GM12878 (cell line): Measurements from ENCODE around the gene ARL3. TPM values are rescaled to one million over a fixed set of nuclear protein-coding genes. Genes with fewer than 3 reads are reported as not detected.

ENCODE experiments used
- ATAC-seq: fragments of 200-7000 bp; cut with Tn5 transposase; 3 replicates; pipeline ENCODE4 v1.9.1; 2020; ENCODE audit warnings: mild to moderate bottlenecking, moderate library complexity
- BruUV-seq: library from RNA; stranded (reverse); fragments of 400-500 nt; replicated peaks from 2 replicates; lab custom pipeline; 2021; lab: Mats Ljungman, UMichigan
- CTCF ChIA-PET: fragments of 300-600 bp; sonication (Branson Sonifier 250); formaldehyde crosslinking; extraction: SDS; loops from one replicate; lab custom pipeline; 2021; ENCODE audit warnings: inconsistent platforms; lab: Yijun Ruan, JAX
- POLR2A ChIA-PET: fragments of 350-600 bp; formaldehyde crosslinking; extraction: SDS; loops from one replicate; lab custom pipeline; 2021; ENCODE audit warnings: inconsistent platforms; lab: Charles Lee
- RAD21 ChIA-PET: fragments of 300-600 bp; sonication (Branson Sonifier 250); formaldehyde crosslinking; loops from one replicate; lab custom pipeline; 2023; ENCODE audit warnings: antibody characterized with exemption; ENCODE audit not compliant: unreplicated experiment; lab: Charles Lee
- SMC1A ChIA-PET: fragments of 300-600 bp; sonication (Branson Sonifier 250); formaldehyde crosslinking; loops from one replicate; lab custom pipeline; 2023; ENCODE audit not compliant: unreplicated experiment, uncharacterized antibody; lab: Charles Lee
- DNase-seq: peaks from one replicate; pipeline ENCODE4 v3.0.0-alpha.2; 2011; ENCODE audit warnings: low read depth, low spot score
- FAIRE-seq: peaks from 3 replicates; lab custom pipeline; 2011; peaks lifted over from hg19 to GRCh38; lab: Jason Lieb, UNC
- H2AFZ ChIP-seq: 2 replicates; pipeline ENCODE4 v1.6.0; 2011; ENCODE audit warnings: low read depth, low read length, control low read depth; ENCODE audit not compliant: control insufficient read depth
- H3K27ac ChIP-seq: 2 replicates; pipeline ENCODE4 v1.5.1; 2011; ENCODE audit warnings: control low read depth; ENCODE audit not compliant: control insufficient read depth, insufficient read depth
- H3K27me3 ChIP-seq, 2 experiments: replicated peaks in 1 of 2; 2 replicates each; pipeline versions ENCODE4 v1.6.0 to v1.6.1; 2011; ENCODE audit warnings: low read length in 1 of 2; ENCODE audit not compliant: control insufficient read depth in 2 of 2, insufficient read depth in 2 of 2
- H3K36me3 ChIP-seq, 2 experiments: 2 replicates each; pipeline ENCODE4 v1.5.1; 2011; ENCODE audit warnings: low read length in 1 of 2; ENCODE audit not compliant: control insufficient read depth in 2 of 2, insufficient read depth in 2 of 2
- H3K4me1 ChIP-seq: 2 replicates; pipeline ENCODE4 v1.6.1; 2011; ENCODE audit warnings: mild to moderate bottlenecking, low read length, moderate library complexity, mixed read lengths; ENCODE audit not compliant: control insufficient read depth, insufficient read depth
- H3K4me2 ChIP-seq: 2 replicates; pipeline ENCODE4 v1.6.0; 2011; ENCODE audit warnings: control low read depth; ENCODE audit not compliant: control insufficient read depth, insufficient read depth
- H3K4me3 ChIP-seq: fragments of 200-600 bp; sonication (generic); 2 replicates; pipeline ENCODE4 v1.5.1; 2016
- H3K79me2 ChIP-seq: 2 replicates; pipeline ENCODE4 v1.6.0; 2011; ENCODE audit warnings: low read length; ENCODE audit not compliant: control insufficient read depth, insufficient read depth
- H3K9ac ChIP-seq: 2 replicates; pipeline ENCODE4 v1.8.0; 2011; ENCODE audit warnings: low read length, control low read depth, mixed read lengths; ENCODE audit not compliant: control insufficient read depth, insufficient read depth
- H3K9me3 ChIP-seq: replicated peaks from 3 replicates; pipeline ENCODE4 v1.5.1; 2011; ENCODE audit warnings: mild to moderate bottlenecking, low read length; ENCODE audit not compliant: control insufficient read depth, insufficient read depth
- H4K20me1 ChIP-seq: 2 replicates; pipeline ENCODE4 v1.6.0; 2011; ENCODE audit not compliant: control insufficient read depth, insufficient read depth
- BCL3 ChIP-seq: IDR thresholded peaks from 2 replicates; pipeline ENCODE4 v1.6.1; 2011; ENCODE audit warnings: borderline replicate concordance, low read depth, mild to moderate bottlenecking, moderate library complexity, low read length; ENCODE audit not compliant: insufficient read depth, poor library complexity, severe bottlenecking
- FOXK2 ChIP-seq: fragments of 450-650 bp; IDR thresholded peaks from 2 replicates; pipeline ENCODE4 v1.6.1; 2017; ENCODE audit warnings: mild to moderate bottlenecking, moderate library complexity
- WGBS: methylation state at CpG from one replicate; pipeline ENCODE4 v1.1.6; 2016; ENCODE audit warnings: low lambda C conversion rate; ENCODE audit not compliant: insufficient replicate concordance, insufficient coverage; ENCODE audit errors: missing lambda C conversion rate; 5-methylcytosine and 5-hydroxymethylcytosine counted together
- in situ Hi-C: fragments of 300-500 bp; cut with MboI; formaldehyde crosslinking; loops from 9 replicates; pipeline ENCODE4 v1.14.3; 2018; ENCODE audit warnings: mixed read lengths
- intact Hi-C: fragments of 100-400 bp; cut with micrococcal nuclease; formaldehyde crosslinking; loops from one replicate; pipeline ENCODE4 v1.14.2; 2022; ENCODE audit not compliant: unreplicated experiment
- polyA plus RNA-seq, 11 experiments: library from polyadenylated mRNA; depleted of rRNA in 4 of 11; unstranded in 6 of 11; stranded (reverse) in 5 of 11; fragments of >200 nt; fragmentation: Nextera tagmentation in 4 of 11; fragmentation: Illumina TruSeq in 1 of 11; extraction: Ambion mirVana in 4 of 11; extraction: Trizol in 1 of 11; gene quantifications; 1 replicate in 1 of 11; 2 replicates in 10 of 11; pipeline versions ENCODE4 v1.2.1 to v1.2.3, GENCODE V29; 2011 to 2016; ENCODE audit warnings: inconsistent platforms in 2 of 11, missing spikeins in 2 of 11, low read depth in 1 of 11
- total RNA-seq, 4 experiments: library from RNA; depleted of rRNA in 3 of 4; stranded (reverse); fragments of >200 nt in 3 of 4; fragmentation: Illumina TruSeq in 1 of 4; extraction: Trizol in 1 of 4; gene quantifications; 2 replicates each; pipeline versions ENCODE4 v1.2.1 to v1.2.3, GENCODE V29; 2013 to 2021

The ARL3 gene
- total and polyA plus RNA-seq, 10 of the 15 experiments (the other 5 are each of a cell fraction or from before 2014, with no cell fraction given), result 4.9 to 26.1 (median 11.0) TPM

GRCh38 chr10:102670065-102670670 is 44.0 kb downstream of the ARL3 start:
- H3K9ac ChIP-seq, result no peak overlapping the region
- WGBS, result 73% methylated on average over 9 of the region's 9 CpGs
- H3K27me3 ChIP-seq, result no peaks in the 10 kb centered on the region
- H3K4me2 ChIP-seq, result no peak overlapping the region
- H3K4me1 ChIP-seq, result peaks cover 16% of the 10 kb centered on the region
- no peak overlapping the region for H2AFZ ChIP-seq
- RAD21 ChIA-PET, result interaction anchor here (0.5 to 1.9 kb wide), 11 partner anchors 9 to 834 kb away, joined by 3 to 7 read pairs (median 5); partner anchors contain the start of genes SUFU and TRIM8
- no peaks in the 10 kb centered on the region for H3K36me3 ChIP-seq
- DNase-seq, result no peak
- TF ChIP-seq FOXK2 (no peak), BCL3 (peak; percentile 15)
- TF ChIP-seq, all 136 proteins: peak for 1
- ChIA-PET POLR2A (interaction anchor here (0.6 to 2.1 kb wide), 5 partner anchors 7 to 43 kb away, joined by 3 to 8 read pairs (median 5); partner anchors contain the start of gene ARL3), SMC1A (interaction anchor here (0.9 to 2.1 kb wide), 11 partner anchors 9 to 61 kb away, joined by 3 to 11 read pairs (median 5); no protein-coding TSS in a partner anchor), CTCF (interaction anchor here (0.7 to 3.1 kb wide), 15 partner anchors 8 to 1025 kb away, joined by 3 to 27 read pairs (median 6); partner anchors contain the start of genes ACTR1A, SUFU and TRIM8)
- no peak overlapping the region for H3K4me3 ChIP-seq
- no peaks in the 10 kb centered on the region for H4K20me1 ChIP-seq
- in situ Hi-C loops (no loop called here), intact Hi-C loops (no loop called here)
- no peak overlapping the region for H3K27ac ChIP-seq
- no TSS peak for BruUV-seq
- no peaks in the 10 kb centered on the region for H3K79me2 ChIP-seq
- H3K9me3 ChIP-seq, result no peaks in the 10 kb centered on the region
- no peak for FAIRE-seq
- ATAC-seq, result no peak
